ENCODE results near the gene ECM1. TPM values are rescaled to one million over a fixed set of nuclear protein-coding genes. Genes with fewer than 3 reads are reported as not detected.

ECM1 gene
- polyA plus RNA-seq, 3 donors = 10.9 to 15.7 (median 11.9) TPM

- DNase-seq (ENCODE audit: low read depth in 3 of 3, low spot score in 2 of 3) = no peak
Measured at GRCh38 chr1:150557065-150557600, 49.2 kb downstream of the ECM1 start.

DNA sequence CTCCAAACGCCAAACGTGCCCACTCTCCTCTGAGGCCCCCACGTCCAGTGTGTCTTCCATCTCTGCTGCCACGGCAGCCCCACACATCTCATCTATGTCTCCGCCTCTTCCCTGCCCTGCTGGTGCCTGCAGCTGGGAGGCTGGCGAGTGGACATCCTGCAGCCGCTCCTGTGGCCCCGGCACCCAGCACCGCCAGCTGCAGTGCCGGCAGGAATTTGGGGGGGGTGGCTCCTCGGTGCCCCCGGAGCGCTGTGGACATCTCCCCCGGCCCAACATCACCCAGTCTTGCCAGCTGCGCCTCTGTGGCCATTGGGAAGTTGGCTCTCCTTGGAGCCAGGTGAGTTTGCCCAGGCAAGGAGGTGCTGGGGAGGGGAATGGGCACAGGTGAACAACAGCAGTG is 49.9 kb downstream of the ECM1 start:
- no peak for DNase-seq (ENCODE audit: low read depth in 3 of 3, low spot score in 2 of 3)

GRCh38 chr1:150558303-150558704 is 50.4 kb downstream of the ECM1 start:
- DNase-seq (ENCODE audit: low read depth in 3 of 3, low spot score in 2 of 3) = no peak

GRCh38 chr1:150558761-150559655 is 51.1 kb downstream of the ECM1 start:
- DNase-seq (ENCODE audit: low read depth in 3 of 3, low spot score in 2 of 3) = no peak

GRCh38 chr1:150559656-150560010 is 51.7 kb downstream of the ECM1 start:
- DNase-seq (ENCODE audit: low read depth in 3 of 3, low spot score in 2 of 3) = no peak

DNA sequence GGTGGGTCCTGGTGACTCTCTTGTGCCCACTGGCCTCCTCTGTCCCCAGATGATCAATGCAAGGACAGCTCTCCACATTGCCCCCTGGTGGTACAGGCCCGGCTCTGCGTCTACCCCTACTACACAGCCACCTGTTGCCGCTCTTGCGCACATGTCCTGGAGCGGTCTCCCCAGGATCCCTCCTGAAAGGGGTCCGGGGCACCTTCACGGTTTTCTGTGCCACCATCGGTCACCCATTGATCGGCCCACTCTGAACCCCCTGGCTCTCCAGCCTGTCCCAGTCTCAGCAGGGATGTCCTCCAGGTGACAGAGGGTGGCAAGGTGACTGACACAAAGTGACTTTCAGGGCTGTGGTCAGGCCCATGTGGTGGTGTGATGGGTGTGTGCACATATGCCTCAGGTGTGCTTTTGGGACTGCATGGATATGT is 52.1 kb downstream of the ECM1 start:
- DNase-seq (ENCODE audit: low read depth in 3 of 3, low spot score in 2 of 3) = no peak

DNA sequence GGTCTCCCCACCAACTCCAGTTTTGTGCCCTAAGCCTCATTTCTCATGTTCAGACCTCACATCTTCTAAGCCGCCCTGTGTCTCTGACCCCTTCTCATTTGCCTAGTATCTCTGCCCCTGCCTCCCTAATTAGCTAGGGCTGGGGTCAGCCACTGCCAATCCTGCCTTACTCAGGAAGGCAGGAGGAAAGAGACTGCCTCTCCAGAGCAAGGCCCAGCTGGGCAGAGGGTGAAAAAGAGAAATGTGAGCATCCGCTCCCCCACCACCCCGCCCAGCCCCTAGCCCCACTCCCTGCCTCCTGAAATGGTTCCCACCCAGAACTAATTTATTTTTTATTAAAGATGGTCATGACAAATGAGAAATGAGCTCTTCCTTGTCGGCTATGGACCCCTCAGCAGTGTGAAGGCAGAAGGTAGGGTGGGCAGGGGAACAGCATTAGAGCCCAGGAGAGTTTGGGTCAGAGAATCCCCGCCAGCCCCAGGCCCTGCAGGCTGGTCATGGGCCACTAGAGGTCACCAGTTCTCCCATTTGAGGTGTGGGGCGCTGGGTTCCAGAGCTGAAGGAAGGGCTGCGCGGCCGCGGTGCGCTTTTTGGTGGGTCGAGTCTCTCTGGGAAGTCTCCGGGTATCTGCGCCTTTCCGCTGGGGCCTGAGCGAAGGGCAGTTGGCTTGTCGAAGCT is 52.8 kb downstream of the ECM1 start:
- DNase-seq (ENCODE audit: low read depth in 3 of 3, low spot score in 2 of 3) = peak in 2 of 3 donors; percentile 80

DNA sequence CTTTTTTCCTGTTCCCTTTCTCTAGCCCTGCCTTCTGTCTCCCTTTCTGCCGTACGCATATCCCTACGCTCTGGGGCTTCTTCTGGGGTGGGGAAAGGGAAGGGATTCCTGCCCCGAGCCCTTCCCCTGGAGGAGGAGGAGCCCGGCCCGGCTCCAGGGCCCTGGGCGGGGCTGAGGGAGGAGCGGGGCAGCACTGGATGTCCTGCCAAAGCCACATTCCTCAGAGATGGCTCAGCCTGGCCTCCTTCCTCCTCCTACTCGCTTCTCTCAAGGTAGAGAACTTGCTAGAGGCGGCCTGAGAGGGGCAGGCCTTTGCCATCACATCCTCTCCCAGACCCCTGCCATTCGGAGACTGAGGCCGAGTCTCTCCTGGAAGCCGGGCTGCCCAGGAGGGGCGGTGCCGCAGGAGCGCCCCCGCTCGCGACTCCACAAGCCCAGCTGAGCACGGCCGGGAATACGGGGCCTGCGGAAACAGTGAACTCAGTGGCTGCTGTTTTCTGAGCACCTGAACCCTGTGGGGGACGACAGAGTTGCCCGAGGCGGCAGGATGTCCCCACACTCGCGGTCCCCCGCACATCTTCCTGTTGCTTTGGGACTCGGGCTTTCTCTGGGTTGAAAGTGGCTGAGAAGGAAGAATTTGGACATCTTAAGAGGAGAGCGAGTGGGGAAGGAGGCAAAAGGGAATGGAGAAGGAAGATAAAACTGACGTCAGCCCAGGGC is 53.5 kb downstream of the ECM1 start:
- peak; percentile 85 to 90 (median 89) for DNase-seq (ENCODE audit: low read depth in 3 of 3, low spot score in 2 of 3)

DNA sequence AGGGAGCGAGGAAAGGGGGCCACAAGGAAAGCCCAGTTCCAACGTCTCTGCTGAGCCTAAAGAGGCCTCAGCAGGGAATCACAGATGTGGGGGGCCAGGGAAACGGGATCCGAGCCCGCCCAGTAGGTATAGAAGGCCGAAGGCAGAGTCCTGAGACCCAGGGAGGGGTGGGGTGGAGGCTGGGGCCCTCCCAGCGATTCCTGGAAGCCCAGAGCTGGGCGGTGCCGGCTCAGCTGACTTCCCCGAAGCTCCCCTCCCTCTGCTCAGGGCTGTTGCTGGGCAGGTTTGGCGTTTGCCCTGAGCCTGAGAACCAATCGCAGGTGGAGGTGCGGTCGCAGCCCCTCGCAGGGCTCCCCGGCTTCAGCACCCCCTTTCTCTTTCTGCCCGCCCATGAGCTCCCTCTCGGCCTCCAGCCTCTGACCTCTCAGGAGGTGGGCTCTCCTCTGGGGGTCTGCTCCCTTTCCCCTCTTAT is 54.1 kb downstream of the ECM1 start:
- peak; percentile 73 to 84 (median 75) for DNase-seq (ENCODE audit: low read depth in 3 of 3, low spot score in 2 of 3)

DNA sequence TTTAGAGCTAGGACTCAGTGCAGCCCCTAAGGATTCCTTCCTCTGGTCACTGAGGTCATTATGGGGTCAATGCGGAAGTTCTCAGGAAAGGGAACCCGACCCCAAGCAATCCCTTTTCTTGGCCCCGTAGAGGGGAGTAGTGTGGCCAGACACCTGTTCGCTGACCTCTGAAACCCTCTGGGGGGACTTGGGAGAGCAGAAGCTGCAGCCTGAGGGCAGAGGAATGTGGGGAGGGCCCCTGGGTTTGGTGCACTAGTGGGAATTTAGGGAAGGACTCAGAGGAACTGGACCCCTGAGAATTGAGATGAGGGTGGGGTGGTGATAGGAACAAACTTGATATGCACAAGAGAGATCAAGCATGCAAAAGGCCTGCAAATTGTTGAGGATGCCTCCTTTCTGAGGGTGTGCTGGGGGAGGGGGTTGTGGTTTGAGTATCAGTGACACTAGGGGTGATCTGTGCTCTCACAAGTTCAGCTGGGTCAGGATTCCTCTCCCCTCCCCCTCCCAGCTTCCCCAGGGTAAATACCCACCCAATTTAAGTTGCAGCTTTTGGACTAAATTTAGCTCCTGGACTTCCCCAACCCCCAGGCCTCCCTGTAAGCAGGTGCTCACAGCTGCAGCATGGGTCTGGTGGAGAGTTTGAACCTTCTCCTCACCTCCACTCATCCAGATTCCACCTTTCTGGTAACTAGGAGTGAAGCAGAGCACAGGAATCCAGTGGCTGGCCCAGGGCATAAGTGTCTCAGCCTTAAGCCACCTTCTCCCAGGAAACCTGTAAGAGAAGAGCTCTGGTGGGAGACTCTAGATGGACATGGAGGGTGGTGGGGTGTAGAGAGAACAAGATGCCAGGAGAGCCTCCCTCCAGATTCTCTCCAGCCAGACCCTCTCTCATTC is 54.8 kb downstream of the ECM1 start:
- DNase-seq (ENCODE audit: low read depth in 3 of 3, low spot score in 2 of 3) = no peak

Other genes with a start within 250 kb of the ECM1 start
- gene APH1A, start 239.1 kb upstream of the ECM1 start, polyA plus RNA-seq (ENCODE audit: insufficient read length in 3 of 3) = 100 to 1,000 TPM; 193 to 204 (median 203) TPM
- 10 to 100 TPM; 53.9 to 64.4 (median 61.7) TPM for gene C1orf54, start 235.3 kb upstream of the ECM1 start, polyA plus RNA-seq (ENCODE audit: insufficient read length in 3 of 3)
- 1 to 10 TPM; 7.1 to 8.3 (median 7.6) TPM for gene CIART, start 225.6 kb upstream of the ECM1 start, polyA plus RNA-seq (ENCODE audit: insufficient read length in 3 of 3)
- gene MRPS21, start 214.2 kb upstream of the ECM1 start, polyA plus RNA-seq (ENCODE audit: insufficient read length in 3 of 3) = 10 to 100 TPM; 83.6 to 91.3 (median 86.7) TPM
- 10 to 100 TPM; 59.9 to 64.2 (median 63.7) TPM for gene PRPF3, start 186.6 kb upstream of the ECM1 start, polyA plus RNA-seq (ENCODE audit: insufficient read length in 3 of 3)
- gene RPRD2, start 144.0 kb upstream of the ECM1 start, polyA plus RNA-seq (ENCODE audit: insufficient read length in 3 of 3) = 10 to 100 TPM; 46.9 to 55.5 (median 50.2) TPM
- gene TARS2, start 20.7 kb upstream of the ECM1 start, polyA plus RNA-seq (ENCODE audit: insufficient read length in 3 of 3) = 10 to 100 TPM; 19.7 to 25.4 (median 23.1) TPM
- gene FALEC, start 7.6 kb downstream of the ECM1 start, polyA plus RNA-seq (ENCODE audit: insufficient read length in 3 of 3) = under 1 TPM in 2 of 3 donors, not detected in 1; 0.40 to 0.44 TPM
- gene ADAMTSL4, start 41.3 kb downstream of the ECM1 start, polyA plus RNA-seq (ENCODE audit: insufficient read length in 3 of 3) = 10 to 100 TPM in 2 of 3 donors, 1 to 10 TPM in 1; 9.6 to 11.8 (median 10.9) TPM
- gene MCL1, start 71.5 kb downstream of the ECM1 start, polyA plus RNA-seq (ENCODE audit: insufficient read length in 3 of 3) = 100 to 1,000 TPM; 172 to 221 (median 175) TPM
- 100 to 1,000 TPM; 231 to 234 (median 231) TPM for gene ENSA, start 121.5 kb downstream of the ECM1 start, polyA plus RNA-seq (ENCODE audit: insufficient read length in 3 of 3)
- gene GOLPH3L, start 189.0 kb downstream of the ECM1 start, polyA plus RNA-seq (ENCODE audit: insufficient read length in 3 of 3) = 10 to 100 TPM; 40.5 to 45.0 (median 44.6) TPM
- gene HORMAD1, start 212.8 kb downstream of the ECM1 start, polyA plus RNA-seq (ENCODE audit: insufficient read length in 3 of 3) = not detected

Data from right renal cortex interstitium (tissue), 3 donors.